SH-SY5Y (cell line): ENCODE results near the gene UBAC1.

Source experiments
- GATA2 ChIP-seq: IDR thresholded peaks from 2 replicates; pipeline ENCODE4 v1.6.1; 2011; ENCODE audit warnings: mild to moderate bottlenecking, low read depth, low read length
- GATA3 ChIP-seq: IDR thresholded peaks from 2 replicates; pipeline ENCODE4 v1.6.1; 2011; ENCODE audit warnings: low read depth, mild to moderate bottlenecking, low read length, moderate library complexity

- no peak for TF ChIP-seq GATA3
- no peak for TF ChIP-seq GATA2
Observed at GRCh38 chr9:135979547-135980166, 18.5 kb upstream of the UBAC1 start.
